Ascending aorta (tissue), 2 donors: ENCODE data around the gene LEMD2. TPM values are rescaled to one million over a fixed set of nuclear protein-coding genes. Genes with fewer than 3 reads are reported as not detected.

Source experiments
- DNase-seq, 2 donors: peaks; one replicate each; pipeline ENCODE4 v3.0.0-alpha.2; 2019; ENCODE audit warnings: low spot score in 2 of 2
- H3K27ac ChIP-seq, 2 donors: fragments of 200-600 bp; sonication (generic); one replicate each; pipeline ENCODE4 v1.5.1; 2016 to 2017; ENCODE audit warnings: mild to moderate bottlenecking in 1 of 2
- H3K27me3 ChIP-seq: fragments of 200-600 bp; sonication (generic); one replicate; pipeline ENCODE4 v1.5.1; 2017
- H3K36me3 ChIP-seq, 2 donors: fragments of 200-600 bp; sonication (generic); one replicate each; pipeline ENCODE4 v1.5.1; 2016
- H3K4me1 ChIP-seq, 2 donors: fragments of 200-600 bp; sonication (generic); one replicate each; pipeline ENCODE4 v1.5.1; 2016 to 2017; ENCODE audit warnings: mild to moderate bottlenecking in 1 of 2
- H3K4me3 ChIP-seq, 2 donors: fragments of 200-600 bp; sonication (generic); one replicate each; pipeline ENCODE4 v1.5.1; 2016 to 2017; ENCODE audit warnings: mild to moderate bottlenecking in 1 of 2
- H3K9me3 ChIP-seq, 2 donors: fragments of 200-600 bp; sonication (generic); one replicate each; pipeline ENCODE4 v1.5.1; 2016
- intact Hi-C: fragments of 100-400 bp; cut with DNase I; formaldehyde crosslinking; loops from one replicate; pipeline ENCODE4 v1.15.1; 2023
- total RNA-seq: library from RNA; depleted of rRNA; stranded (reverse); fragments of >200 nt; gene quantifications from one replicate; pipeline ENCODE4 v1.1.0, GENCODE V29; 2016
- TF ChIP-seq, protein P1 (sequence below), 3 experiments: fragments of 200-600 bp in 2 of 3; fragments of 450-650 bp in 1 of 3; sonication (generic) in 2 of 3; IDR thresholded peaks; one replicate each; pipeline ENCODE4 v1.5.1; 2016 to 2019; ENCODE audit warnings: antibody characterized with exemption in 3 of 3, mild to moderate bottlenecking in 1 of 3, moderate library complexity in 1 of 3

The LEMD2 gene
- total RNA-seq, 1 donor from 2014 or later, result 104 TPM

DNA sequence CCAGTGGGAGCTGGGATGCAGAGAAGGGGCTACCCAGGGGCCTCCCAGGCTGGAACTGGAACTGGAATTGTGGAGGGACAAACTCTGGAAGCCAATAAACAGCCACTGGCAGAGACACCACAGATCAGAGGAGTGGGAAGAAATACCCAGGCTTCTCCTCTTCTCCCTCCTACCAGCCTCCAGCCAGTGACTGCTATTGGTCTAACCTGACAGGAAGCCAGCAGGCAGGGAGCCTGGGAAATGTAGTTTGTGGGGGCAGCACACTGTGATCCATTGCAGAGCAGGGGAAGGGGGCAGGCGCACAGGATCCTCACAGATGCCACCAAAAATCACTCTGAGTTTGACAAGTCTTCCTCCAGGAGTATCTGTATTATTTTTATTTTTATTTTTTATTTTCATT is 26.9 kb upstream of the LEMD2 start:
- Histone ChIP-seq H3K9me3 (no peaks in the 10 kb centered on the region), H3K4me3 (no peak overlapping the region), H3K4me1 (no peaks in the 10 kb centered on the region), H3K27me3 (no peaks in the 10 kb centered on the region), H3K36me3 (no peaks in the 10 kb centered on the region), H3K27ac (no peak overlapping the region)
- no peak for DNase-seq
- TF ChIP-seq, protein P1, sequence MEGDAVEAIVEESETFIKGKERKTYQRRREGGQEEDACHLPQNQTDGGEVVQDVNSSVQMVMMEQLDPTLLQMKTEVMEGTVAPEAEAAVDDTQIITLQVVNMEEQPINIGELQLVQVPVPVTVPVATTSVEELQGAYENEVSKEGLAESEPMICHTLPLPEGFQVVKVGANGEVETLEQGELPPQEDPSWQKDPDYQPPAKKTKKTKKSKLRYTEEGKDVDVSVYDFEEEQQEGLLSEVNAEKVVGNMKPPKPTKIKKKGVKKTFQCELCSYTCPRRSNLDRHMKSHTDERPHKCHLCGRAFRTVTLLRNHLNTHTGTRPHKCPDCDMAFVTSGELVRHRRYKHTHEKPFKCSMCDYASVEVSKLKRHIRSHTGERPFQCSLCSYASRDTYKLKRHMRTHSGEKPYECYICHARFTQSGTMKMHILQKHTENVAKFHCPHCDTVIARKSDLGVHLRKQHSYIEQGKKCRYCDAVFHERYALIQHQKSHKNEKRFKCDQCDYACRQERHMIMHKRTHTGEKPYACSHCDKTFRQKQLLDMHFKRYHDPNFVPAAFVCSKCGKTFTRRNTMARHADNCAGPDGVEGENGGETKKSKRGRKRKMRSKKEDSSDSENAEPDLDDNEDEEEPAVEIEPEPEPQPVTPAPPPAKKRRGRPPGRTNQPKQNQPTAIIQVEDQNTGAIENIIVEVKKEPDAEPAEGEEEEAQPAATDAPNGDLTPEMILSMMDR (IDR thresholded peaks at IDR 0.05), result no peak
- intact Hi-C loops, result no loop called here

DNA sequence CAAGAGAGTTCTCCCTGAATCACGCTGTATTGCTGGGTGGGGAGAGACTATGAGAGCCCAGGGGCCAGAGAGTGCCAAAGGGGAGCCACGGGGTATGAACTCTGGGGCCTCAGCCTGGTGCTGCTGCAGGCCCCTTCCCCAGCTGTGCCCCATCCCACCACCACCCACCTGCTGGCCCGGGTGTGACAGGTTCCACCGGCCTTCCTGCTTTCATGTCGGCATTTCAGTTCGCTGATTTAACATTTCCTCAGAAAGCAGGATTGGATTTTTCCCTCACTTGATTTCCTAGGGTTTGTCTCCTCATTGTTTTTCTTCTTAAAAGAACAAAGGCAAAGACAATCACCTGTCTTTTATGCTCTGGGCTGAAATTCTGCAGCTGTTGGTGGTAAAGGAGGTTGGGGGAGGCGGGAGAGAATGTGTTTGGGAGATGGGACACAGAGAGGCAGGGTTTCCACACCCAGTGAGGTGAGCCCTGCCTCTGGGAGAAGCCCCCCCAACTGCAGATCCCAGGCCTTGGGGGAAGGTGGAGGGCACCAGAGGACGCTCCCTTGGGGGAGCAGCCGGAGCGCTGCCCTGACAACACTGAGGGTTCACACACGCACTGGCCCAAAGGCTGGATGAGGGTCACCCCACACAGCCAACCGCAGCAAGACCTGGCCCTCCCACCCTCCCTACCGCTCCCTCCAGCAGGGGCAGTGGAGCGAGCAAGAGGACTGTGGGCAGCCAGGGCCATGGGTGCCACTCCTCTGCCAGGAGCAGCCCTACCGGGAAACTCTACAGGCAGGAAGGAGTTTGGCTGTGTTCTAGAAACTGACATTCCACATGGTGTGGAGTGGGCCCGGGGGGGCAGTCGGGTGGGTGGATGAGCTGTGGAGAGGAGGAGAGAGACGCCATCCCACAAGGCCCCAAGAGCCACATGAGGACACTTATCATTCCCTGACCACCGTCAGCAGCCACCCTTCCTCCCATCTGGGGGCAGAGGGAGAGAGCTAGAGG is 25.4 kb upstream of the LEMD2 start:
- intact Hi-C loops, result no loop called here
- DNase-seq, result no peak
- Histone ChIP-seq H3K36me3 (no peaks in the 10 kb centered on the region), H3K27me3 (no peaks in the 10 kb centered on the region), H3K4me3 (no peak overlapping the region), H3K9me3 (no peaks in the 10 kb centered on the region), H3K4me1 (no peaks in the 10 kb centered on the region), H3K27ac (no peak overlapping the region)
- TF ChIP-seq, protein P1 (IDR thresholded peaks at IDR 0.05), result no peak

DNA sequence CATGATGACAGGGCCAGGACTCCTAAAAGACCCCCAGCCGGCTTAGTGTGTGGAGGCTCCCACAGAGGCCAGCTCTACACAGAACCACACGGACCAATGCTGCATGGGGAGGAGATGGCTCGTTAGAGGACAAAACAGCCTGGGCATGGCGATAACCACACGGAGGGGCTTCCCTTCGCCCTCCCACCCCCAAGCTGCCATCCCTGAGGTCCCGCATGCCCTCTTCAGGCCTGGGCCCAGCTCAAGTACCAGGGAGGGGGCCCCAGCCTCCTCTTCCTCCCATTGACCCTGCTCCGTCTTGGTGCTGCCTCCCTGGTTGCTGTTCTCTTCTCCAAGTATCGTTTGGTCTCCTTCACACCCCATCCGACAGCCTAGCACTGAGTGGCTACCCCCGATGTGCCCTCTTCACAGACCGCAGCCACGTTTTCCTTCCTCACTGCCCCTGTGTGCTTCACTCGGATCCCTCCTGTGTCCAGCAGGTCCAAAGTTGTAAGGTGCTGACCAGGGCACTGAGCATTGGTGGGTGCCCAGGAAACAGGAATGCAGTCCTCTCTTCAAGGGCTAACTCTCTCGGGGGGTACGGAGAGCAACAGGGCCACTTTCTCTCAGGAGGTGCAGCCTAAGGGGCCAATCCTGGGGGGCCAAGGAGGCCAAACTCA is 24.4 kb upstream of the LEMD2 start:
- H3K36me3 ChIP-seq, result no peaks in the 10 kb centered on the region
- H3K27me3 ChIP-seq, result no peaks in the 10 kb centered on the region
- no peak overlapping the region for H3K27ac ChIP-seq
- no peak overlapping the region for H3K4me3 ChIP-seq
- intact Hi-C loops, result no loop called here
- no peaks in the 10 kb centered on the region for H3K4me1 ChIP-seq
- no peaks in the 10 kb centered on the region for H3K9me3 ChIP-seq
- TF ChIP-seq, protein P1 (IDR thresholded peaks at IDR 0.05), result no peak
- DNase-seq, result no peak

DNA sequence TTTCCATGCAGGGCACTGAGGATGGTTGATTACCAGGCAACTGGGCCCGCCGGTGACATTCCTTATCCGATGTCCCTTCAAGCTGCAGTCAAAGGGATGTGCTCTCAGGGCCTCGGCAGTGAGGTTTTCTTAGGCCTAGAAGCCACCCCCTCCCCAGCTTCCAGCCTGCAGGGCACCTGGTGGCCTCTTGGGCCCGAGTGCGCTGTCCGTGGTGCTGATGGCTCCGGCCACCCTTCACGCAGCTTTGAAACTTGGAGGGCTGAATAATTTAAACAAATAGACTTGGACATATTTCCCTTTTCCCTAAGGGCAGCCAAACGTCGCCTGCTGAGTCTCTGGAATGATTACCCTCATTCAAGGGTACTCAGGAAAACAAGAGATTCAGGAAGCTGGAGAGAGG is 23.7 kb upstream of the LEMD2 start:
- intact Hi-C loops, result no loop called here
- H3K36me3 ChIP-seq, result no peaks in the 10 kb centered on the region
- TF ChIP-seq, protein P1 (IDR thresholded peaks at IDR 0.05), result no peak
- H3K4me3 ChIP-seq, result no peak overlapping the region
- H3K27me3 ChIP-seq, result no peaks in the 10 kb centered on the region
- no peak overlapping the region for H3K27ac ChIP-seq
- no peak for DNase-seq
- H3K4me1 ChIP-seq, result no peaks in the 10 kb centered on the region
- no peaks in the 10 kb centered on the region for H3K9me3 ChIP-seq

DNA sequence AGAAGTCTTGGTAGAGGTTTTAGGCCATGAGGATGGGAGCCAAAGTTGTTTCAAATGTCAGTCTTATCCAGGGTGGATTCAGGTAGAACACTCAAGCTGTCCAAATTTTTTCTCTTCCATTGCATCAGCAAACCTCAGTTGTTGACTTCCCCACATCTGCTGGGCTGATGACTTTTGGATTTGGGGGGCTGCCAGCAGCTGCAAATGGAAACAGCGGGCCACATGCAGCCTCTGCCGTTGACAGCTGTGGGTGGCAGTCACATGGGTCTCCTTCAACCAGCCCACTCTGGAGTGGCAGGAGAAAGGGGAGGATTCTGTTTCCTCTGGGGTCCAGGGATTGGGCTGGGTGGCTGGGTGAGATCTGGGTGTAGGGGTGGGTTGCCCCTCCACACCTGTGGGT is 20.7 kb upstream of the LEMD2 start:
- TF ChIP-seq, protein P1 (IDR thresholded peaks at IDR 0.05), result no peak
- intact Hi-C loops, result no loop called here
- no peak overlapping the region for H3K27ac ChIP-seq
- no peaks in the 10 kb centered on the region for H3K27me3 ChIP-seq
- no peaks in the 10 kb centered on the region for H3K9me3 ChIP-seq
- no peak overlapping the region for H3K4me3 ChIP-seq
- H3K4me1 ChIP-seq, result no peaks in the 10 kb centered on the region
- DNase-seq, result no peak
- H3K36me3 ChIP-seq, result no peaks in the 10 kb centered on the region
